ENCODE results near the gene COG7.
"Not testable (repeated sequence)": the region's sequence is repeated elsewhere in the genome, so short reads cannot be mapped to it uniquely, and the experiment has no call there.

COG7 gene

DNA sequence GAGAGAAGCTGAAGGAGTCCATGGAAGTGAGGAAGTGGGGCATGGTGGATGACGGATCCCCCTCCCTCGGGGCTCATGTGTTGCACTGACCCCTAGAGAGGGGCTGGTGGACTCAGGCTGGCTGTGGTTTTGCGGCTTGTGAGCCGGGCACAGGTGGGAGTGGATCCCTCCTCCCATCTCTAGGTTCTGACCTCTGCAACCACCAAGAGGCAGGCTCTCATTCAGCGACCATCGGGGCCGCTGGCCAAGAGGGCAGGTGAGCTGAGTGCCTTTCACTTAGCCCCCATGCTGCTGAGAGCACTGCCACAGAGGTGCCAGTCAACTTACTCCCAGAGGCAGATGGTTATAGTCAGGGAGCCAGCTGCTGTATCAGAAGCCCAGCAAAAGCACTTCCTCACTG is 83.6 kb downstream of the COG7 start:
- TF ChIP-seq, protein P1, sequence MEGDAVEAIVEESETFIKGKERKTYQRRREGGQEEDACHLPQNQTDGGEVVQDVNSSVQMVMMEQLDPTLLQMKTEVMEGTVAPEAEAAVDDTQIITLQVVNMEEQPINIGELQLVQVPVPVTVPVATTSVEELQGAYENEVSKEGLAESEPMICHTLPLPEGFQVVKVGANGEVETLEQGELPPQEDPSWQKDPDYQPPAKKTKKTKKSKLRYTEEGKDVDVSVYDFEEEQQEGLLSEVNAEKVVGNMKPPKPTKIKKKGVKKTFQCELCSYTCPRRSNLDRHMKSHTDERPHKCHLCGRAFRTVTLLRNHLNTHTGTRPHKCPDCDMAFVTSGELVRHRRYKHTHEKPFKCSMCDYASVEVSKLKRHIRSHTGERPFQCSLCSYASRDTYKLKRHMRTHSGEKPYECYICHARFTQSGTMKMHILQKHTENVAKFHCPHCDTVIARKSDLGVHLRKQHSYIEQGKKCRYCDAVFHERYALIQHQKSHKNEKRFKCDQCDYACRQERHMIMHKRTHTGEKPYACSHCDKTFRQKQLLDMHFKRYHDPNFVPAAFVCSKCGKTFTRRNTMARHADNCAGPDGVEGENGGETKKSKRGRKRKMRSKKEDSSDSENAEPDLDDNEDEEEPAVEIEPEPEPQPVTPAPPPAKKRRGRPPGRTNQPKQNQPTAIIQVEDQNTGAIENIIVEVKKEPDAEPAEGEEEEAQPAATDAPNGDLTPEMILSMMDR (IDR thresholded peaks at IDR 0.05; ENCODE audit: insufficient read depth, missing control alignments) = no peak
- FAIRE-seq (no peak), DNase-seq (ENCODE audit: insufficient read length, low spot score) (no peak)

DNA sequence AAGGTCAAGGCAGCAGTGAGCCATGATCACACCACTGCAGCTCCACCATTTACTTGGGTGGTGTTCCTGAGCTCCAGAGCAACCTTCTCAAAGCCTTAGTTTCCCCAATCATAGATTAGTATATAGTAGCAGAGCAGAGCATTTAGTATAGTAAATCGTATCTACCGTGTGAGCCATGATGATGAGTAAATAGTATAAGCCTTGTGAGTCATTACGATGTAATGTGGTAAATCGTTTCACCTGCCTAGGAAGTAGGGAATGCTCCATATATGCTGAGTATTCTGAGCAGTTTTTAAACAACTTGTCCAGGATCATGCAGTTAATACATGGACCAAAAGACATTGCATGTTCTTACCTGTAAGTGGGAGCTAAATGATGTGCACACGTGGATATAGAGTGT is 84.5 kb downstream of the COG7 start:
- DNase-seq (ENCODE audit: insufficient read length, low spot score) = no peak
- no peak for FAIRE-seq

DNA sequence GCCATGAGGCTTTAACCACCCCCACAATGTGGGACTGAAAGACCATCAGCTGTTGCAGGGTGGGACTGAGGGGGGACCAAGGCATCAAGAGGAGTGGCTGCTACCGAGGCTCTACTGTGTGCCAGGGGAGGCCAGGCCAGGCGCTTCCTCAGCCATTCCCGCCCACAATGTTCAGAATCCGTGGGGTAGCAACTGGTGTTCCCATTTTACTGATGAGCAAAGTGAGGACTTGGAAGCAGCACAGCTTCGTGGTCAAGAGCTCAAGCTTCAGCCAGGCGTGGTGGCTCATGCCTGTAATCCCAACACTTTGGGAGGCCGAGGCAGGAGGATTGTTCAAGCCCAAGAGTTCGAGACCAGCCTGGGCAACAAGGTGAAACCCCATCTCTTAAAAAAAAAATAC is 85.0 kb downstream of the COG7 start:
- DNase-seq (ENCODE audit: insufficient read length, low spot score) = no peak
- FAIRE-seq = no peak
- TF ChIP-seq, protein P1 (IDR thresholded peaks at IDR 0.05; ENCODE audit: insufficient read depth, missing control alignments) = no peak

More for the DNA sequence above, 84.5 kb downstream of the COG7 start:
- TF ChIP-seq, protein P1 (IDR thresholded peaks at IDR 0.05; ENCODE audit: insufficient read depth, missing control alignments) = no peak

DNA sequence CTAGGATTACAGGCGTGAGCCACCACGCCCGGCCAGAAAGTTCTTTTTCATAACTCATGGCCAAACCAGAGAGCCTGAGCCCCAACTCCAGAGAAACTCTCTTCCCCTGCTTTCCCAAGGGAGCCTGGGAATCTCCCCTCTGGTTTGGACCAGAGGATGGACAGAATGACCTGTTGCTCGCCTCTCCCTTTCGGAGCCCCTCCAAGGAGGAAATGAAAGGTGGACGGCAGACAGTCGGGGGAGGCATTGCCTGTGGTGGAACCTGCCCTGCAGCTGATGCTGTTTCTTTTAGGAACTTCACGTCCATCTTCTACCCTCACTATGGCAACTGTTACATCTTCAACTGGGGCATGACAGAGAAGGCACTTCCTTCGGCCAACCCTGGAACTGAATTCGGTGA is 85.4 kb downstream of the COG7 start:
- DNase-seq (ENCODE audit: insufficient read length, low spot score) (no peak), FAIRE-seq (no peak)
- TF ChIP-seq, protein P1 (IDR thresholded peaks at IDR 0.05; ENCODE audit: insufficient read depth, missing control alignments) = no peak

DNA sequence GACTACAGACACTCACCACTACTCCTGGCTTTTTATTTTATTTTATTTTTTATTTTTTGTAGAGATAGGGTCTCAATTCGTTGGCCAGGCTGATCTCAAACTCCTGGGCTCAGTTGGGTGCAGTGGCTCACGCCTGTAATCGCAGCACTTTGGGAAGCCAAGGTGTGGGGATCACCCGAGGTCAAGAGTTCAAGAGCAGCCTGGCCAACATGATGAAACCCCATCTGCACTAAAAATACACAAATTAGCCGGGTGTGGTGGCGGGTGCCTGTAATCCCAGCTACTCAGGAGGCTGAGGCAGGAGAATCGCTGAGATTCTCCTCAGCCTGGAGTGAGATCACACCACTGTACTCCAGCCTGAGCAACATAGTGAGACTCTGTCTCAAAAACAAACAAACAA is 86.6 kb downstream of the COG7 start:
- DNase-seq (ENCODE audit: insufficient read length, low spot score); FAIRE-seq: not testable (repeated sequence)

DNA sequence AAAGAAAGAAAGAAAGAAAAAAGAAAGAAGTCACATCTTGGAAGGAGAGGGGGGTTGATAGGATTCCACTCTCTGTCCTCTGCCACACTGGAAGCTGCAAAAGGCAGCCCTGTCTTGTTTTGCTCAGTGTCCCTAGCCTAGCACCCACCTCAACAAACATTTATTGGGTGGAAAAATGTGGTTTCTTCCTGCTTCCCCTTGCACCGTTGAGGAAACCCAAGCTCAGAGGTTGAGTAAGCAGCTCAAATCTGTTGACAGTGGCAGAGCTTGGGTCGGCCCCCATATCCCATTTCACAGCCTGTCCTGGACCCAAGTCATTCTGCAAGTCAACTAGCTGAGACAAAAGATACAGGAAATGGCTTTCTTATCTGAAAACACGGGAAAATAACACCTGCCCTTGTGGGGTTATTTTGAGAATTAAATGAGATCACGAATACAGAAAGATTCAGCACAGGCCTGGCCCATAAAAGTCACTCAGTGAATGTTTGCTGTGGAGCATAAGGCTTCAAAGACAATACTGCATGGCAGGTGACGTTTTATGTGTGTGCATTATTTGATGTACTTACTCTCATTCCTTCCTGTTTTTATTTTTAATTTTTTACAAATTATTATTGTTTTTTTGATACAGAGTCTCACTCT is 87.3 kb downstream of the COG7 start:
- DNase-seq (ENCODE audit: insufficient read length, low spot score) = no peak
- TF ChIP-seq, protein P1 (IDR thresholded peaks at IDR 0.05; ENCODE audit: insufficient read depth, missing control alignments) = no peak
- no peak for FAIRE-seq

DNA sequence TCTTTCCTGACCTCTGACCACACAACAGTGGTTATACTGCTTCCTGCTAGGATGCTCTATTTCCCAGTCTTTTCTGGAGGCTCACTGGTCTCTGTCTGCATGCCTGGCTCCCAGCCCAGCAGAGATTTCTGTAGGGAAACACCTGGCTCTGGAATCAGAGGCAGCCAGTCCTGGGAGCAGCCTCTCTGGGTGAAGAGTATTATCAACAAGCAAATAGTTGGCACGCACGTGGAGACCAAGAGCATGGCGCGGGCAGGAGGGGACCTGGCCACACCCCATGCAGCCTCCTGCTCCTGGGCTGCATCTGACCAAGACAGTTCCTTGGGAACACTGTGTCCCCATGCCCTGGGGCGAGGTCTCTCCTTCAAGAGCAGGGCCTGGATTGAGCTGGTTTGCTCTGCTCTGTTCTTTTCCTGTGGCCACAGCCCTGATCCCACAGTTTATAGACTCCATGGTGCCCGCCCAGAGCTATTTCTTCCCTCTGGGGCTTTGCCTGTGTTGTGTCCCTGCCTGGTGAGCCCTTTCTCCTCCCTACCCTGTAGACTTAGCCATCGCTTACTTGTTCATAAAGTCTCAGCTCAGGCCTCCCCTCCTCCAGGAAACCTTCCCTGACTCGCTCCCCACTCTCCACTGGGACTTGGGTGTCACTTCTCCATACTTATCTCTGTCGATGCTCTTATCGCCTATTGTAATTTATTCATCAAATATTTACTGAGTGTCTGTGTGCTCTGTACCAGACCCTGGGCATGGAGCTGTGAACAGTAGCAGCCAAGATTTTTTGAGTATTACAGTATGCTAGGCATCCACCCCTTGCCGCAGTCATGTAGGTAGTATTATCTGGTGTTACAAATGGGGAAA is 90.3 kb downstream of the COG7 start:
- TF ChIP-seq, protein P1 (IDR thresholded peaks at IDR 0.05; ENCODE audit: insufficient read depth, missing control alignments) = no peak
- no peak for FAIRE-seq

More for the DNA sequence above, 90.3 kb downstream of the COG7 start:
- DNase-seq (ENCODE audit: insufficient read length, low spot score) = no peak

All from D721Med (cell line).